Measurements from ENCODE around the gene FAM184B.

FAM184B gene

GRCh38 chr4:17809667-17810066, 28.2 kb upstream of the FAM184B start:
- WGBS, 2 experiments (ENCODE audit: insufficient coverage in 2 of 2), result no CpG with 5 or more reads among the region's 7 CpGs
- H3K9me3 ChIP-seq (ENCODE audit: control insufficient read depth, low read length), result no peaks in the 10 kb centered on the region
- H3K4me1 ChIP-seq (ENCODE audit: control insufficient read depth, insufficient read depth, low read length, poor library complexity, severe bottlenecking), result no peaks in the 10 kb centered on the region
- peak overlapping the region; percentile 87 for H3K4me3 ChIP-seq (ENCODE audit: extremely low read depth, insufficient read depth, low read length, poor library complexity, severe bottlenecking)
- H3K36me3 ChIP-seq (ENCODE audit: control insufficient read depth, insufficient read depth, low read length), result peaks cover 20% of the 10 kb centered on the region
- no peak overlapping the region for H3K27ac ChIP-seq (ENCODE audit: low read depth, low read length, severe bottlenecking)

- peaks cover 35% of the 10 kb centered on the region for H3K36me3 ChIP-seq (ENCODE audit: control insufficient read depth, insufficient read depth, low read length)
- no peaks in the 10 kb centered on the region for H3K4me1 ChIP-seq (ENCODE audit: control insufficient read depth, insufficient read depth, low read length, poor library complexity, severe bottlenecking)
These were observed 26.0 kb upstream of the FAM184B start for GRCh38 chr4:17807446-17807845.

GRCh38 chr4:17805580-17806155, 24.2 kb upstream of the FAM184B start:
- H3K27ac ChIP-seq (ENCODE audit: low read depth, low read length, severe bottlenecking), result no peak overlapping the region
- H3K9me3 ChIP-seq (ENCODE audit: control insufficient read depth, low read length), result no peaks in the 10 kb centered on the region
- WGBS, 2 experiments (ENCODE audit: insufficient coverage in 2 of 2), result 83 to 100% methylated on average over 1 to 2 of the region's 3 CpGs
- H3K36me3 ChIP-seq (ENCODE audit: control insufficient read depth, insufficient read depth, low read length), result peaks cover 51% of the 10 kb centered on the region
- H3K4me1 ChIP-seq (ENCODE audit: control insufficient read depth, insufficient read depth, low read length, poor library complexity, severe bottlenecking), result no peaks in the 10 kb centered on the region
- H3K4me3 ChIP-seq (ENCODE audit: extremely low read depth, insufficient read depth, low read length, poor library complexity, severe bottlenecking), result no peak overlapping the region

More at GRCh38 chr4:17807446-17807845, 26.0 kb upstream of the FAM184B start:
- Histone ChIP-seq H3K9me3 (ENCODE audit: control insufficient read depth, low read length) (no peaks in the 10 kb centered on the region), H3K4me3 (ENCODE audit: extremely low read depth, insufficient read depth, low read length, poor library complexity, severe bottlenecking) (no peak overlapping the region), H3K27ac (ENCODE audit: low read depth, low read length, severe bottlenecking) (no peak overlapping the region)
- WGBS, 2 experiments (ENCODE audit: insufficient coverage in 2 of 2), result 90 to 91% methylated on average over 2 to 4 of the region's 6 CpGs

- Histone ChIP-seq H3K27ac (ENCODE audit: low read depth, low read length, severe bottlenecking) (no peak overlapping the region), H3K4me1 (ENCODE audit: control insufficient read depth, insufficient read depth, low read length, poor library complexity, severe bottlenecking) (no peaks in the 10 kb centered on the region), H3K36me3 (ENCODE audit: control insufficient read depth, insufficient read depth, low read length) (peaks cover 59% of the 10 kb centered on the region), H3K9me3 (ENCODE audit: control insufficient read depth, low read length) (no peaks in the 10 kb centered on the region), H3K4me3 (ENCODE audit: extremely low read depth, insufficient read depth, low read length, poor library complexity, severe bottlenecking) (no peak overlapping the region)
- 93 to 100% methylated on average over 1 of the region's 1 CpG for WGBS, 2 experiments (ENCODE audit: insufficient coverage in 2 of 2)
These were observed 16.4 kb upstream of the FAM184B start for GRCh38 chr4:17797808-17798207.

GRCh38 chr4:17794730-17795129, 13.3 kb upstream of the FAM184B start:
- H3K36me3 ChIP-seq (ENCODE audit: control insufficient read depth, insufficient read depth, low read length), result peaks cover 38% of the 10 kb centered on the region
- WGBS, 2 experiments (ENCODE audit: insufficient coverage in 2 of 2), result 86% methylated on average over 1 of the region's 1 CpG; no CpG with 5 or more reads in 1 of the 2 experiments
- no peak overlapping the region for H3K4me3 ChIP-seq (ENCODE audit: extremely low read depth, insufficient read depth, low read length, poor library complexity, severe bottlenecking)
- H3K4me1 ChIP-seq (ENCODE audit: control insufficient read depth, insufficient read depth, low read length, poor library complexity, severe bottlenecking), result no peaks in the 10 kb centered on the region
- no peaks in the 10 kb centered on the region for H3K9me3 ChIP-seq (ENCODE audit: control insufficient read depth, low read length)
- H3K27ac ChIP-seq (ENCODE audit: low read depth, low read length, severe bottlenecking), result no peak overlapping the region

- H3K9me3 ChIP-seq (ENCODE audit: control insufficient read depth, low read length), result no peaks in the 10 kb centered on the region
- peaks cover 6% of the 10 kb centered on the region for H3K4me1 ChIP-seq (ENCODE audit: control insufficient read depth, insufficient read depth, low read length, poor library complexity, severe bottlenecking)
- no peak overlapping the region for H3K4me3 ChIP-seq (ENCODE audit: extremely low read depth, insufficient read depth, low read length, poor library complexity, severe bottlenecking)
- H3K36me3 ChIP-seq (ENCODE audit: control insufficient read depth, insufficient read depth, low read length), result no peaks in the 10 kb centered on the region
- H3K27ac ChIP-seq (ENCODE audit: low read depth, low read length, severe bottlenecking), result no peak overlapping the region
These were observed 7.5 kb upstream of the FAM184B start for GRCh38 chr4:17788956-17789355.

GRCh38 chr4:17787315-17787714, 5.9 kb upstream of the FAM184B start:
- peaks cover 6% of the 10 kb centered on the region for H3K4me1 ChIP-seq (ENCODE audit: control insufficient read depth, insufficient read depth, low read length, poor library complexity, severe bottlenecking)
- H3K4me3 ChIP-seq (ENCODE audit: extremely low read depth, insufficient read depth, low read length, poor library complexity, severe bottlenecking), result no peak overlapping the region
- no peaks in the 10 kb centered on the region for H3K36me3 ChIP-seq (ENCODE audit: control insufficient read depth, insufficient read depth, low read length)
- WGBS, 2 experiments (ENCODE audit: insufficient coverage in 2 of 2), result no CpG with 5 or more reads among the region's 5 CpGs
- H3K9me3 ChIP-seq (ENCODE audit: control insufficient read depth, low read length), result no peaks in the 10 kb centered on the region
- no peak overlapping the region for H3K27ac ChIP-seq (ENCODE audit: low read depth, low read length, severe bottlenecking)

- Histone ChIP-seq H3K4me1 (ENCODE audit: control insufficient read depth, insufficient read depth, low read length, poor library complexity, severe bottlenecking) (peaks cover 6% of the 10 kb centered on the region), H3K36me3 (ENCODE audit: control insufficient read depth, insufficient read depth, low read length) (no peaks in the 10 kb centered on the region), H3K27ac (ENCODE audit: low read depth, low read length, severe bottlenecking) (no peak overlapping the region), H3K9me3 (ENCODE audit: control insufficient read depth, low read length) (no peaks in the 10 kb centered on the region), H3K4me3 (ENCODE audit: extremely low read depth, insufficient read depth, low read length, poor library complexity, severe bottlenecking) (no peak overlapping the region)
- WGBS, 2 experiments (ENCODE audit: insufficient coverage in 2 of 2), result 94% methylated on average over 2 to 3 of the region's 5 CpGs
These were observed 5.1 kb upstream of the FAM184B start for GRCh38 chr4:17786567-17786966.

- Histone ChIP-seq H3K9me3 (ENCODE audit: control insufficient read depth, low read length) (no peaks in the 10 kb centered on the region), H3K4me3 (ENCODE audit: extremely low read depth, insufficient read depth, low read length, poor library complexity, severe bottlenecking) (no peak overlapping the region), H3K27ac (ENCODE audit: low read depth, low read length, severe bottlenecking) (no peak overlapping the region), H3K36me3 (ENCODE audit: control insufficient read depth, insufficient read depth, low read length) (no peaks in the 10 kb centered on the region), H3K4me1 (ENCODE audit: control insufficient read depth, insufficient read depth, low read length, poor library complexity, severe bottlenecking) (peaks cover 6% of the 10 kb centered on the region)
- WGBS, 2 experiments (ENCODE audit: insufficient coverage in 2 of 2), result 54 to 72% methylated on average over 2 to 5 of the region's 5 CpGs
These were observed 4.4 kb upstream of the FAM184B start for GRCh38 chr4:17785858-17786257.

- Histone ChIP-seq H3K27ac (ENCODE audit: low read depth, low read length, severe bottlenecking) (no peak overlapping the region), H3K36me3 (ENCODE audit: control insufficient read depth, insufficient read depth, low read length) (no peaks in the 10 kb centered on the region), H3K9me3 (ENCODE audit: control insufficient read depth, low read length) (no peaks in the 10 kb centered on the region), H3K4me3 (ENCODE audit: extremely low read depth, insufficient read depth, low read length, poor library complexity, severe bottlenecking) (peak overlapping the region; percentile 29), H3K4me1 (ENCODE audit: control insufficient read depth, insufficient read depth, low read length, poor library complexity, severe bottlenecking) (peaks cover 2% of the 10 kb centered on the region)
- WGBS, 2 experiments (ENCODE audit: insufficient coverage in 2 of 2), result 5 to 18% methylated on average over 23 to 25 of the region's 31 CpGs
These were observed 721 bp downstream of the FAM184B start for GRCh38 chr4:17780501-17781299.

GRCh38 chr4:17778431-17778830, 3.0 kb downstream of the FAM184B start:
- H3K4me1 ChIP-seq (ENCODE audit: control insufficient read depth, insufficient read depth, low read length, poor library complexity, severe bottlenecking), result peaks cover 2% of the 10 kb centered on the region
- H3K9me3 ChIP-seq (ENCODE audit: control insufficient read depth, low read length), result no peaks in the 10 kb centered on the region
- no CpG with 5 or more reads among the region's 3 CpGs for WGBS, 2 experiments (ENCODE audit: insufficient coverage in 2 of 2)
- H3K4me3 ChIP-seq (ENCODE audit: extremely low read depth, insufficient read depth, low read length, poor library complexity, severe bottlenecking), result no peak overlapping the region
- H3K27ac ChIP-seq (ENCODE audit: low read depth, low read length, severe bottlenecking), result no peak overlapping the region
- no peaks in the 10 kb centered on the region for H3K36me3 ChIP-seq (ENCODE audit: control insufficient read depth, insufficient read depth, low read length)
